Stimulated activated naive CD8-positive, alpha-beta T cell treated with anti-CD3 and anti-CD28 coated beads, Interleukin-15, Interleukin-2, amounts not matched to agents 100 U/mL and 50 U/mL, for 24 hours (primary cell): ENCODE results near the gene SLC22A2.
"Not testable (repeated sequence)": the region's sequence is repeated elsewhere in the genome, so short reads cannot be mapped to it uniquely, and the experiment has no call there.

ENCODE experiments used
- ATAC-seq: fragments of 150-1000 bp; cut with Tn5 transposase; one replicate; pipeline ENCODE4 v1.10.0; 2021
- DNase-seq: peaks from one replicate; pipeline ENCODE4 v3.0.0; 2021

The SLC22A2 gene

DNA sequence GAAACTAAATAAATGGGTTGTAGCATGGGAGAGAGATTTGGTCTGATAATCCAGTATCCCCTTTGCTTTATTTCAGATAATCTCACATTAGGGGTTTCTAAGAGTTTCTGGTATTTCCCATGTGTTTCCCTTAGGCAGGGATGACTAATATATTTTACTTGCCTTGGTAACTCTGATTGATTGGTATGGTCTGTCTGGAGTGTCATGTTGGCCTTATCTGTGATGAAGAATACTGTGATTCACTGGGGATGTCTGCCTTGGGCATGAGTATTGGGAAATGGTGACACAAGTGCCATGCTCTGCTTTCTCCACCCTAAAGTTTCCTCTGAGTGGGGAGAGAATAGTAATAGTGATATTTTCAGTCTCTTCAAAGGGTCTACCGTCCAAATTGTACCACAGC lies 10.1 kb downstream of the SLC22A2 start:
- ATAC-seq (peak; percentile 74), DNase-seq (no peak)

DNA sequence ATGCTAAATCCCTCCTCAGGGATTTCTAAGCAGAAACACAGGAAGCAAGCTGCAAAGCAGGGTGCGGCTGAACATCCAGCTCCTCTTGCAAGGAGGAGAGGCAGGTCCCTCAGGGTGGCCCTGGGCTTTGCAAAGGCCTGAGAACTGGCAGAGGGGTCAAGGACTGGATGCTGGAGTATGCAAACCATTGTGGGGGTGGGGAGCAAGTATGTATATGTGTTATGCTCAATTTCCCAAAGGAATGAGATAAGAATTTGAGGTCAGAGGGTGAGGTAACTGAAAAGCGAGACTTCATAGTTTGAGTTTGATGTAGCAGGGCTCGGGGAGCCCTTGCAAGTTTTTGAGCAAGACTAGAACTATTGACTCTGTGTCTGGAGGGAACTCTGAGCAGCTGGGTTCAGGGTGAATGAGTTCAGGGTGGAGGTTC lies 11.2 kb downstream of the SLC22A2 start:
- no peak for DNase-seq
- no peak for ATAC-seq

DNA sequence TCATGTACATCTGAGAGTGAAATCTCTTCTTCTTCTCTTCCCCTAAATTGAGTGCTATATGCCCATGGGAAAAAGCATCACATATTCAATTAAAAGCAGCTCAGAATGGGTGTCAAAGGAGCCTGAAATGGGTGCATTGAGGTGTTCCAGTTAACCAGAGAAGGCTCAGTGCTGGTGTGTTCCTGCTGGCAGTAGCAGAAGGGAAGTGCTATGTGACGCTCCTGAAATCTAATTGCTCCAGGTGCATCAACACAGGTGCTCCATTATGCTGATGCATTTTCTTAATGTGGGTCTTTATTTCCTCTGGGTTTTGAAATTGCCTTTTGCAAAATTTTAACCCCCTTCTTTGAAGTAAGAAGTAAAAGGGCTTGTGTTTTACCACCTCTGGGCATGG lies 17.9 kb downstream of the SLC22A2 start:
- no peak for DNase-seq
- no peak for ATAC-seq

DNA sequence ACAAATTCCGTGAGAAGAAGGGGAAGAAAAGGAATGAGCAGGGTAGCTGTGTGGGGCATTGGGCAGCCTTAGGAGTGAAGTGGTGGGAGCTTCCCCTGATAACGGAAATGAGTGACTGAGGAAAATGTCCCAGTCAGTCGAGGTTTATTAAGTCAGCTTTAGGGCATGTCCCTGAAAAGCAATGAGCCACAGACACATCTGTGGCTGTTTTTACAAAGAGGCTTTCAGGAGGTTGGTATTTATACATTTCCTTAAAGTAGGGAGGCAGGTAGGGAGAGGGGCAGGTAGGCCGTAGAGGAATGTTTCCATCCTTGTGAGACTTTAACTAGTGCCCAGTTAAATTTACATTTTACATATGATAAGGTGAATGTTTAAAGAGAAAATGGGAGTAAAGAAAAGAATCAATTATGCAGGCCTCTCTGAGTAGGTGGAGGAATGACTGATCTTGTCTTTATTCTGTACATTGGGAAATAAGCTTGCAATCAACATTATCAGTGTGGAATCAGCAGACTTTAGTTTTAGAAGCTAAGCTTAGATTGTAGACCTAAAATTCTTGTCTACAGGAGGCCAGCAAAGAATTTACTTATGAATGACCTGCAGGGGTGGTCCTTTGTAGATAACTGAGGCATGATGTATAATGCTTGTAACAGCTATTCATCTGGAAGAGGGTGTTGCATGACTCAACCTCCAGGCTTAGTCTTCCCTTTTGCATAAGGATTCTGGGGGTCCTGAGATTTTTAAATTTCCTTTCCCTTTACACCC lies 18.5 kb downstream of the SLC22A2 start:
- no peak for DNase-seq
- no peak for ATAC-seq

DNA sequence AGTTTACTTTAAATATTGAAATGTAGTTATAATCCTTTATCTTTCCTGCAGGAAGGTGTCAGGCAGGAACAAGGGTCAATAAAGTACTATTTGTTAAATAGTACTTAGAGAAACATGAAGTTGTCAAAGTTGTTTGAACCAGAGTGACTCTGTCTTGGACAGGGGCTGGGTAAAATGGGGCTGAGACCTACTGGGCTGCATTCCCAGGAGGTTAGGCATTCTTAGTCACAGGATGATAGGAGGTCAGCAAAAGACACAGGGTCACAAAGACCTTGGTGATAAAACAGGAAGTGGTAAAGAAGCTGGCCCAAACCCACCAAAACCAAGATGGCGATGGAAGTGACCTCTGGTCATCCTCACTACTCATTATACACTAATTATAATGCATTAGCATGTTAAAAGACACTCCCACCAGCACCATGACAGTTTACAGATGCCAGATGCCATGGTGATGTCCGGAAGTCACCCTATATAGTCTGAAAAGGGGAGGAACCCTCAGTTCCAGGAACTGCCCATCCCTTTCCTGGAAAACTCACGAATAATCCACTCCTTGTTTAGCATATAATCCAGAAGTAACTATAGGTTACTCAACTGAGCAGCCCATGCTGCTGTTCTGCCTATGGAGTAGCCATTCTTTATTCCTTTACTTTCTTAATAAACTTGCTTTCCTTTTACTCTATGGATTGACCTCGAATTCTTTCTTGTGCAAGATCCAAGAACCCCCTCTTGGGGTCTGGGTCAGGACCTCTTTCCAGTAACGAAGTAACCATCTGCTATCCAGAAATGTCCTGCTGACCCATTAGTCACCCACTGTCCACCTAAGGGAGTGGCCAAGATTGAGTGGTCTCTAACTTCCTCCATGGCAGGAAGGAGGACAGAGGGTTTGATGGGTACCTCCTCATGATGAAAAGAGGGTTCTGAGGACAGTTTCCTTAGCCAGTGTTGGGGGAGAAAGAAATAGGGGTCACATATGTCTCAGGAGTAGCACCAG lies 19.6 kb downstream of the SLC22A2 start:
- ATAC-seq = no peak
- no peak for DNase-seq

DNA sequence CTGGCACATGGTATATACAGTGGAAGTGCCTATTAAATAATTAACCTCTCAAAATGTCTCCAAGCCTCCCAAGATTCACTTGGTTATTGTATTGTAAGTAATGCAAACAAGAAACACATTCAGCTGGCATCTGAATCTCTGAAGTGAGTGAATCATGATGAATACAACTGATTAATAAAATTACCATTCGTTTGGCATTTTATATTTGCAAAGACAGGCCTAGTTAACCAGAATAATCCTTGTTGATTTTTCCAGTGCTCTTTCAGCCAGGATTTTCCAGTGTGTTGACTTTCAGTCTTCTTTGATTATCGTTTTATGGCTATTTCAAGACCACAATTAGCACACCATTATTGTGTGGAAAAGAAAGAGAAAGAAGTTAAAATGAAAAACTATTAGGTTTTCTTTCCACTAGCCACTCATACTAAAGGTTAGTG lies 20.3 kb downstream of the SLC22A2 start:
- no peak for ATAC-seq
- DNase-seq = no peak

DNA sequence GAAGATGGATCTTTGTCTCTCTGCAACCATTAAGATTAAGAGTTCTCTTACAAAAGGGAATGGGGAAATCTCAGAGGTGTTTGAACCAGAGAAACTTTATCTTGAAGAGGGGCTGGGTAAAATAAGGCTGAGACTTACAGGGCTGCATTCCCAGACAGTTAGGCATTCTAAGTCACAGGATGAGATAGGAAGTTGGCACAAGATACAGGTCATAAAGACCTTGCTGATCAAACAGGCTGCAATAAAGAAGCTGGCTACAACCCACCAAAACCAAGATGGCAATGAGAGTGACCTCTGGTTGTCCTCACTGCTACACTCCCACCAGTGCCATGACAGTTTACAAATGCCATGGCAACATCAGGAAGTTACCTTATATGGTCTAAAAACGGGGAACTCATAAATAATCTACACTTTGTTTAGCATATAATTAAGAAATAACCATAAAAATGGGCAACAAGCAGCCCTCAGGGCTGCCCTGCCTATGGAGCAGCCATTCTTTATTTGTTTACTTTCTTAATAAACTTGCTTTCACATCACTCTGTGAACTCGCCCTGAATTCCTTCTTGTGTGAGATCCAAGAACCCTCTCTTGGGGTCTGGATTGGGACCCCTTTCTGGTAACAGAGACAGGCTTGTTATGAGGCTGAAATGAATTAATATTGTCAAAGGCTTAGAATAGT lies 20.9 kb downstream of the SLC22A2 start:
- DNase-seq, ATAC-seq: not testable (repeated sequence)

DNA sequence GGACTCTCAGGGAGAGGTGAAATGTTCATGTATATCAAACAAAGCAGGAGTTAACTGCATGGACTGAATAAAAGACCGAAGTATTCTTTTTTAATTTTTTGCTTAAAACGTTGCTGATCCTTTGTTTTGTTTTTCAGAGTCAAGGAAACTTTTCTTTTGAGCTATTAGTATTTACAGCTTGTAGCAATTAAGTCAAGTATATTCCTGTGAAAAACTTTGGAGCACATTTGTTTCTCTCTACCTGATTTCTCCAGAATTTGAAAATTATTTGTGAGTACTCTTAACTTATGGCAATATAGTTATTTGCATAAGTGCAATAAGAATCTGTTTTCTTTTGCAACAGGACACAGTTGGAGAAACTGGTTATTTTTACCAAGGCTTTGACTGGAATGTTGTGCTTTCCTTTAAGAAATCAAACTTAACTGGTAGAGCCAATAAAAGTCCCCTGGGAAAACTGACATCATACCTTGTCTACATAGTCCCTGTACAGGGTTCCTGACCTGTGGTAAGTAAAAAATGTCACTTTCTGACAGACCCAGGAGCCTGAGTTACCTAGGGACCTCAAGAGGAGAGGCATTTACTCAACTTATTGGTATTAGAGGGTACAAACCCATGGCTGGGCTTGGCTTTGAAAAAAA lies 22.3 kb downstream of the SLC22A2 start:
- DNase-seq, ATAC-seq: not testable (repeated sequence)

DNA sequence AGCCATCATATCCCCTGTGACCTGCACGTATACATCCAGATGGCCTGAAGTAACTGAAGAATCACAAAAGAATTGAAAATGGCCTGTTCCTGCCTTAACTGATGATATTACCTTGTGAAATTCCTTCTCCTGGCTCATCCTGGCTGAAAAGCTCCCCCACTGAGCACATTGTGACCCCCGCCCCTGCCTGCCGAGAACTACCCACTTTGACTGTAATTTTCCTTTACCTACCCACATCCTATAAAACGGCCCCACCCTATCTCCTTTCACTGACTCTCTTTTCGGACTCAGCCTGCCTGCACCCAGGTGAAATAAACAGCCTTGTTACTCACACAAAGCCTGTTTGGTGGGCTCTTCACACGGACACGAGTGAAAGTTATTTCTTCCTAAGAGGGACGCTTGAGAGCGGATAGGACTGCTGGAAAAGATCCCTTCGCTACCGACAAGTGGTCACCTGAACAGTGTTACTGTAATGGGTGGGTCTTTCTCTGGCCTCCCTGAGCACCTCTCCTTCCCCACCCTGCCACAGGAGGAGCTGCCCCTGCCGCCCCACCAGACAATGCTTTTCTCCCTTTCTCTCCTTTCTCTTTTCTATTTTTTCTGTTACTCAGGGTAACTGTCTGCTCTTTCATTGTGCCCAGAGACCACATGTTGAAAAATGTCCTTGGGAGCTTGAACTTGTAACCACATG lies 24.5 kb downstream of the SLC22A2 start:
- ATAC-seq, DNase-seq: not testable (repeated sequence)

DNA sequence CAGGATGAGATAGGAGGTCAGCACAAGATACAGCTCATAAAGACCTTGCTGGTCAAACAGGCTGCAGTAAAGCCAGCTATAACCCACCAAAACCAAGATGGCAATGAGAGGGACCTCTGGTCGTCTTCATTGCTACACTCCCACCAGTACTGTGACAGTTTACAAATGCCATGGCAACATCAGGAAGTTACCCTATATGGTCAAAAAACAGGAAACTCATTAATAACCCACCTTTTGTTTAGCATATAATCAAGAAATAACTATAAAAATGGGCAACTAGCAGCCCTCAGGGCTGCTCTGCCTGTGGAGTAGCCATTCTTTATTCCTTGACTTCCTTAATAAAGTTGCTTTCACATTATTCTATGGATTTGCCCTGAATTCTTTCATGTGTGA lies 30.9 kb downstream of the SLC22A2 start:
- ATAC-seq (no peak), DNase-seq (no peak)

DNA sequence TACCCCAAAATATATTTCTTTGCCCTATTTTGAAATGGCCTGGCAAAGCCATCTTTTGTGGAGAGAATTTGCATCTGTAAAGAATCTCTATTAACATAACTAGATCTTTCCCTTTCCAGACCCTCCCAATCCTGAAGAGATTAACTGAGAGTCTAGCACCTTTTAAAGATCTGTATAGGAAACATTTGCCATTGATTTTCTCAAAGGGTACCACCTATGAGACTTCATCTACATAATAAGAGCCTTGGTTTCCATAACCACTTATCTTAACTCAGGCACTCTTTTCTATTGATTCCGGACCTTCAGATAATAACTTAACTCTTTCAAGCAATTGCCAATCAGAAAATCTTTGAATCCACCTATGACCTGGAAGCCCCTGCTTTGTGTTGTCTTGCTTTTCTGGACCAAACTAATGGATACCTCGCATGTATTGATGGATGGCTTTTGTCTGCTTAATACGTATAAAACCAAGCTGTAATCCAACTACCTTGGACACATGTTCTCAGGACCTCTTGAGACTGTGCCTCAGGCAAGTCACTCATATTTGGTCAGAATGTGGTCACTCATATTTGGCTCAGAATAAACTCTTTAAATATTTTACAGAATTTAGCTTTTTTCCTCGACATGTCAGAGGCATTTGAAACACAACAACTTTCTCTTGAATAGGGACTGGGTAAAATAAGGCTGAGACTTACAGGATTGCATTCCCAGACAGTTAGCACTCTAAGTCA lies 31.4 kb downstream of the SLC22A2 start:
- no peak for DNase-seq
- ATAC-seq = no peak

DNA sequence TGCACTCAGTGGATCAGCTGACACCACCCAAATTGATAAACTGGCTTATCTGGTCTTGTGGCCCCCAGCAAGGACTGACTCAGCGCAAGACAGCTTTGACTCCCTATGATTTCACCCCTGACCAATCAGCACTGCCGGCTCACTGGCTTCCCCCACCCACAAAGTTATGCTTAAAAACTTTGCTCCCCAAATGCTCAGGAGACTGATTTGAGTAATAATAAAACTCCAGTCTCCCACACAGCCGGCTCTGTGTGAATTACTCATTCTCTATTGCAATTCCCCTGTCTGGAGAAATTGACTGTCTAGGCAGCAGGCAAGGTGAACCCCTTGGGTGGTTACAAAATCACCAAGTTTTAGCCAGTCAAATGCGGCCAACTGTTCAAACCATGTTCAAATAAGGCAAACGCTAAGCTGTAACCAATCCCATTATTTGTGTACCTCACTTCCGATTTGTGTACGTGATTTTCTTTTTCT lies 32.5 kb downstream of the SLC22A2 start:
- DNase-seq = peak; percentile 49
- ATAC-seq = peak; percentile 89

DNA sequence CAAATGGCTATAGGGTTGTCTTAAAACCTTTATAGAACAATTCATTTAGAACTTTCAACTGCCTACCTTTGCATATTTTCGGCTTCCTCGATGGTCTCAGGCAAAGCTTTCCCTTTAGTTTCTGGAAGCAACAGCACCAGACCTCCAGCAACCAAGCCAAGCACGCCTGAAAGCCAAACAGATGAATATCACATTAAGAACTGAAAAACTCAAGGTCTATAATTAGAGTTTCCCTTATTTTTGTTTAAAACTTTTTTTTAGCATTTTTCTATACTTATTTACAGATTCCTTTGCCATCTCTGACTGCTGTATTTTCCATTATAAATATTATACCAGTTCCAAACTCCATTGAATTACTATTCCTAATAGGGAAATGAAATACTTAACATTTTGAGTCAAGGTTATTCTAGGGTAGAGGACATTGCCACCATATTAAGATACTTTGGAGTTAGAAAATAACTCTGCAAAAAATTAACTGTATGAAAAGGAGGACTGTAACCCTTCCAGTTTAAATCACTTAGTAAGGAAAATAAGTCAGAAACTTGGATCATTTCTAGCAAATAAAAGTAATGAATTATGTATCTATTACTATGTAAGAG lies 33.9 kb downstream of the SLC22A2 start:
- ATAC-seq = no peak
- no peak for DNase-seq

DNA sequence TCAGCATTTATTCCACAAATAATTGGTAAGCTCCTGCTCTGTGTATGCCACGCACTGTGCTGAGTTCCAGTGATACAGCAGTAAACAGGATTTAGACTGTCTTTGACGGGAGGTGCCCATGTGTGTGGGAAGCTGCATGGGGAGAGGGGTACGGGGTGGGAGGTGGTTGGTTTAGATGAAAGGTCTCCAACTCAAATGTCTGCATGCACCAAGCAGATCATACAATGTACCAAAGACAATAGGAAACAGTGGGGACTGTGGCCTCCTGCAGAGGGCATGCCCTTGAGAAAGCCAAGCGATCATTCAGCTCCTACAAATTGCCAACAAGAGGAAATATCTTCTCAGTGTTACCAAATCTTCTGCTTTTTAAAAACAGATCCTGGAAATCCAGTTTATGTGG lies 36.1 kb downstream of the SLC22A2 start:
- no peak for DNase-seq
- ATAC-seq = no peak

DNA sequence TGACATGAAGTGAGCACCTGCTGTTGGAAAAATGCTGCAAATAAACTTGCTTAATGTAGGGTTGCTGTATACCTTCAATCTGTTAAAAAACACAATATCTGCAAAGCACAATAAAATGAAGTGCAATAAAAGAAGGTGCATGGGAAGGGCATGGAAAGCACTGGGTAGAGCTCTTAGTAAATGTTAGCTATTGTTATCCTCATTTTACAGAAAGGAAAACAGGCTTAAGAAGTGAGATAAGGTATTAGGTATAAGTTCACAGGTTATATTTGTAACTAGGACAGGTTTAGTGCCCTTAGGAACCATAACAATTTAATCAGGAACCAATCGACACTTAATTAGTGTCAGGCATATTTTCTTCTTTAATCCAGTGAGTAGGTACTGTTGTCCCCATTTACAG lies 36.7 kb downstream of the SLC22A2 start:
- no peak for DNase-seq
- no peak for ATAC-seq

DNA sequence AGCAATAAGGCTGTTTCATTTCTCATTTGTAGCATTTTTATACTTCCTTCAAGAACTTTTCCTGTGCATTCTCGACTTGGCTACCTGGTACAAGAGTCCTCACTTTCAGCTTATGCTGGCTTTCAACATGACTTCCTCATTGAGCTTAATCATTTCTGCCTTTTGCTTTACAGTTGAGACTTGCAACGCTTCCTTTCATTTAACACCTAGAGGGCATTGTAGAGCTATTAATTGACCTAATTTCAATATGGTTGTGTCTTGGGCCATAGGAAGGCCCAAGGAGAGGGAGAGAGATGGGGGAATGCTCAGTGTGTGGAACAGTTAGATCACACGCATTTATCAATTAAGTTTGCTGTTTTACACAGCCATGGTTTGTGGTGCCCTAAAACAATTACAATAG lies 37.2 kb downstream of the SLC22A2 start:
- DNase-seq (no peak), ATAC-seq (no peak)

DNA sequence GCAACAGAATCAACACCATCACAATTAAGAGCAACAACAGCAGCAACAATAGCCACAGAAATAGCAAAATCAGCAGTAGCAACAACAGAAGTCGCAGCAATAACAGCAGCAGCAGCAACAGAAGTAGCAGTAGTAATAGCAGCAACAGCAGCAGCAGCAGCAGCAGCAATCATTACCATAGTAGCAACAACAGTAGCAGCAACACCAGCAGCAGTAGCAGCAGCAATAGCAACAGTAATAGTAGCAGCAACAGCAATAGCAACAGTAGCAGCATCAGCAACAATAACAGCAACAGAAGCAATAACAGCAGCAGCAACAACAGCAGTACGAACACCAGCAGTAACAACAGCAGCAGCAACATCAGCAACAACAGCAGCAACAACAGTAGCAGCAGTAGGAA lies 39.8 kb downstream of the SLC22A2 start:
- ATAC-seq = no peak

DNA sequence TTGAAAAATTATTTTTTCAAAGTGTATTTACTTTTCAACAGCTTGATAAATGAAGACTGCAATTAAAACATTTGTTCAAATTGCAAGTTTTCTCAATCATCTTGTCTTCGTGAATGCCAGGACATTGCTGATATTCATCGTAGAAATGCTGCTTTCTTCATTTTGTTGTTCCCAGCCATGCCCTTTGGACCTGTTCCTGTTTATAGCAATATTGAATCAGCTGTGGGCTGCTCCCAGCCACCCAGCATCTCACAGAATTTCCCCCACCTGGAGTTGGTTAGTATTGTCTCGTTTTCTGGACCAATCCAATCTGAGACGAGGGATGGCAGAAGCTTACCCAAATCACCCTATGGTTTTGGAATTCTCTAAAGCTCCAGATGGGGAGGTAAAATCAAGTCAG lies 40.8 kb downstream of the SLC22A2 start:
- DNase-seq (no peak), ATAC-seq (no peak)

More for the DNA sequence above, 39.8 kb downstream of the SLC22A2 start:
- DNase-seq = no peak

DNA sequence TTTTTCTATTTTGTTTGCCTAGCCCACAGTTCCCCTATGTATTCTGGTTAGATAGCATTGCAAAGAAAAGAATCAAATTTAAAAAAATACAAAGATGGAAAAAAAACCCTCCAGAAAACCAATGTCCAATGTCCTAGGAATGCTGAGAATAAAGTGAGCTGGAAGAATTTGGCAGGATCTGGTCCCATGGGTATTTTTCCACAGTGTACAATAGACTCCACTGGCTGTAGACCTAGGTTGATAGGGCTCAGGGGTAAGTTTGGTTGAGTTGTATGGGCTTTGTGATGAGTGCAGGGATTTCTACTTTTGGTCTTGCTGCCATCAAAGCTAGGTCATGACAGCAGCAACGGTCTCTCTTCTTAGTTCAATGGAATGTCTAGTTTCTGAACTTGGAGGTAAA lies 41.5 kb downstream of the SLC22A2 start:
- ATAC-seq (no peak), DNase-seq (no peak)

DNA sequence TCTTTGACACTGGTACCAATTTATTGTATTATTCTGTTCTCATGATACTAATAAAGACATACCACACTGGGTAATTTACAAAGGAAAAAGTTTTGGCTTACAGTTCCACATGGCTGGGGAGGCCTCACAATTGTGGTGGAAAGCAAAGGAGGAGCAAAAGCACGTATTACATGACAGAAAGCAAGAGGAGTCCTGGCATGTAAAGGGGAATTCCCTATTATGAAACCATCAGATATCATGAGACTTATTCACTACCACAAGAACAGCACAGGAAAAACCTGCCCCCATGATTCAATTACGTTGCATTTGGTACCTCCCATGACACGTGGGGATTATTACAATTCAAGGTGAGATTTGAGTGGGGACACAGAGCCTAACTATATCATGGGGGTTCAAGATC lies 43.4 kb downstream of the SLC22A2 start:
- ATAC-seq (peak; percentile 61), DNase-seq (no peak)
